IMR-90 (cell line): ENCODE data around the gene LHFPL3.

Source experiments
- CEBPB ChIP-seq: IDR thresholded peaks from 2 replicates; pipeline ENCODE4 v1.6.1; 2012; ENCODE audit warnings: low read depth, low read length, improper control_type of control experiment
- MAFK ChIP-seq: IDR thresholded peaks from 2 replicates; pipeline ENCODE4 v1.6.1; 2012; ENCODE audit warnings: low read depth, low read length, improper control_type of control experiment
- TF ChIP-seq, protein P1 (sequence below): conservative IDR thresholded peaks from 2 replicates; pipeline ENCODE4 v1.5.1; 2012; ENCODE audit warnings: mild to moderate bottlenecking, low read depth, low read length, improper control_type of control experiment
- TF ChIP-seq, protein P2 (sequence below): fragments of 150-350 bp; IDR thresholded peaks from 2 replicates; pipeline ENCODE4 v1.6.1; 2017; ENCODE audit warnings: mild to moderate bottlenecking, antibody characterized with exemption, low read length, low read depth

DNA sequence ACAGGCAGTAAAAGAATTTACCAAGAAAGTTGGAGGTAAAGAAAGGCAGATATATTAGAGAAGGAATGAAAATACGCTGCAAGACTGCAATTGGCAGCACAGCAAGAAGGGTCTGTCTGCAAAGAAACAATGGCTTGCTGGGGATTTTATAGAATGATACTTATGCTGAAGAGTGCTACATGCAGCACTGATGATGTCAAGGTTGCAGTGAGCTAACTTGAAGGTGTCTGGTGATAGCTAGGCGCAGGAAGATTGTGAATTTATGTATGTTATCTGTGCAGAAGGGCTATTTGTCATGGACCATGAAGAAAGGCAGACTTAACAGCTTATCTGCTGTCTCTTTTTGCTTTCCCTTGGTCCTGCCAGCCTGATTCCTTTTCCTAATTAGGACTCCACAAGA, 366.3 kb downstream of the LHFPL3 start:
- TF ChIP-seq, protein P1, sequence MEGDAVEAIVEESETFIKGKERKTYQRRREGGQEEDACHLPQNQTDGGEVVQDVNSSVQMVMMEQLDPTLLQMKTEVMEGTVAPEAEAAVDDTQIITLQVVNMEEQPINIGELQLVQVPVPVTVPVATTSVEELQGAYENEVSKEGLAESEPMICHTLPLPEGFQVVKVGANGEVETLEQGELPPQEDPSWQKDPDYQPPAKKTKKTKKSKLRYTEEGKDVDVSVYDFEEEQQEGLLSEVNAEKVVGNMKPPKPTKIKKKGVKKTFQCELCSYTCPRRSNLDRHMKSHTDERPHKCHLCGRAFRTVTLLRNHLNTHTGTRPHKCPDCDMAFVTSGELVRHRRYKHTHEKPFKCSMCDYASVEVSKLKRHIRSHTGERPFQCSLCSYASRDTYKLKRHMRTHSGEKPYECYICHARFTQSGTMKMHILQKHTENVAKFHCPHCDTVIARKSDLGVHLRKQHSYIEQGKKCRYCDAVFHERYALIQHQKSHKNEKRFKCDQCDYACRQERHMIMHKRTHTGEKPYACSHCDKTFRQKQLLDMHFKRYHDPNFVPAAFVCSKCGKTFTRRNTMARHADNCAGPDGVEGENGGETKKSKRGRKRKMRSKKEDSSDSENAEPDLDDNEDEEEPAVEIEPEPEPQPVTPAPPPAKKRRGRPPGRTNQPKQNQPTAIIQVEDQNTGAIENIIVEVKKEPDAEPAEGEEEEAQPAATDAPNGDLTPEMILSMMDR = no peak
- TF ChIP-seq CEBPB (no peak), MAFK (no peak)
- TF ChIP-seq, protein P2, sequence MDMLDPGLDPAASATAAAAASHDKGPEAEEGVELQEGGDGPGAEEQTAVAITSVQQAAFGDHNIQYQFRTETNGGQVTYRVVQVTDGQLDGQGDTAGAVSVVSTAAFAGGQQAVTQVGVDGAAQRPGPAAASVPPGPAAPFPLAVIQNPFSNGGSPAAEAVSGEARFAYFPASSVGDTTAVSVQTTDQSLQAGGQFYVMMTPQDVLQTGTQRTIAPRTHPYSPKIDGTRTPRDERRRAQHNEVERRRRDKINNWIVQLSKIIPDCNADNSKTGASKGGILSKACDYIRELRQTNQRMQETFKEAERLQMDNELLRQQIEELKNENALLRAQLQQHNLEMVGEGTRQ = no peak
